Large intestine (tissue), 3 donors: Measurements from ENCODE around the gene DGKH. TPM values are rescaled to one million over a fixed set of nuclear protein-coding genes. Genes with fewer than 3 reads are reported as not detected.

ENCODE experiments used
- DNase-seq, 2 donors: peaks; one replicate each; pipeline versions ENCODE4 v3.0.0 to v3.0.0-alpha.2; 2013
- H3K27ac ChIP-seq: one replicate; pipeline ENCODE4 v1.5.1; 2013; ENCODE audit warnings: low read length
- H3K27me3 ChIP-seq: 2 replicates; pipeline ENCODE4 v1.6.1; 2013; ENCODE audit warnings: low read length; ENCODE audit not compliant: control insufficient read depth, insufficient read depth
- H3K36me3 ChIP-seq: 2 replicates; pipeline ENCODE4 v1.6.1; 2013; ENCODE audit warnings: low read length; ENCODE audit not compliant: control insufficient read depth, insufficient read depth
- H3K4me1 ChIP-seq: one replicate; pipeline ENCODE4 v1.6.1; 2013; ENCODE audit warnings: low read length; ENCODE audit not compliant: control insufficient read depth, insufficient read depth
- H3K4me3 ChIP-seq: one replicate; pipeline ENCODE4 v1.5.1; 2013; ENCODE audit warnings: low read length
- H3K9me3 ChIP-seq: one replicate; pipeline ENCODE4 v1.6.1; 2013; ENCODE audit warnings: mild to moderate bottlenecking, low read depth, low read length, moderate library complexity; ENCODE audit not compliant: control insufficient read depth
- WGBS: methylation state at CpG from one replicate; pipeline ENCODE4 v1.1.5; 2013; ENCODE audit warnings: low lambda C conversion rate; ENCODE audit not compliant: insufficient coverage; 5-methylcytosine and 5-hydroxymethylcytosine counted together
- polyA plus RNA-seq: library from polyadenylated mRNA; unstranded; fragments of 120-200 nt; gene quantifications from one replicate; pipeline ENCODE4 v1.2.1, GENCODE V29; 2013

The DGKH gene
- polyA plus RNA-seq, 1 donor = 6.9 TPM

DNA sequence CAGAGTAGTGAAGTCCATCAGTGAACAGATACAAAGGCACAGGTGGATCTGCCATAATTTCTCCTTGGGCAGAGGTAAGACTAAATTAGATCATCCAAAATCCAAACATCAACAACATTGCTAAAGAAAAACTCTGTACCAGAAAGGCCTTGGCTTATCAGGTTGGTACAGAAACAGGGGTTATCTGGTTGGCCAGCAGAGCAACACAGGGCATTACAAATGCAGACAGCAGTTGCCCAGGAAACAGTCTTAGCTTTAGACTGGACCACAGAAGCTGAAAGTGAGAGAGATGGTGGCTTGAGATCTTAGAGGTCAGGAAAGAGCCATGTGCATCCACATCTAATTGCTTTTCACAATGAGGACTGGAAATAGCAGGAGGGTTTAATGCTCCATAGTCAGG lies 26.6 kb upstream of the DGKH start:
- no peaks in the 10 kb centered on the region for H3K4me1 ChIP-seq
- H3K27me3 ChIP-seq = no peaks in the 10 kb centered on the region
- no peaks in the 10 kb centered on the region for H3K9me3 ChIP-seq
- no peak overlapping the region for H3K4me3 ChIP-seq
- no peak overlapping the region for H3K27ac ChIP-seq
- DNase-seq = no peak
- no peaks in the 10 kb centered on the region for H3K36me3 ChIP-seq

DNA sequence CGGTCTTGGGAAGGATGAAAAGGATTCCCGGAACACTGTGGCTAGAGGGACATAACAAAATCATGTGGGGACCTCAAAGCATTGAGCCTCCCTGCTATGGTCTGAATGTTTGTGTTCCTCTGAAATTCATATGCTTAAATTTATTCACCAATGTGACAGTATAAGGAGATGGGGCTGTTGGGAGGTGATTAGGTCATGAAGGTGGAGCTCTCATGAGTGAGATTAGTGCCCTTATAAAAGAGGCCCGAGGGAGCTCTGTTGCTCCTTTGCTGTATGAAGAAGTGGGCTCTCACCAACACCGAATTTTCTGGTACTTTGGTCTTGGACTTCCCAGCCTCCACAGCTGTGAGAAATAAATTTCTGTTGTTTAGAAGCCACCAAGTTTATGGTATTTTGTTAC lies 26.1 kb upstream of the DGKH start:
- H3K27ac ChIP-seq = no peak overlapping the region
- no peak overlapping the region for H3K4me3 ChIP-seq
- no peak for DNase-seq
- no peaks in the 10 kb centered on the region for H3K9me3 ChIP-seq
- no CpG with 5 or more reads among the region's 4 CpGs for WGBS
- no peaks in the 10 kb centered on the region for H3K36me3 ChIP-seq
- peaks cover 4% of the 10 kb centered on the region for H3K4me1 ChIP-seq
- no peaks in the 10 kb centered on the region for H3K27me3 ChIP-seq

DNA sequence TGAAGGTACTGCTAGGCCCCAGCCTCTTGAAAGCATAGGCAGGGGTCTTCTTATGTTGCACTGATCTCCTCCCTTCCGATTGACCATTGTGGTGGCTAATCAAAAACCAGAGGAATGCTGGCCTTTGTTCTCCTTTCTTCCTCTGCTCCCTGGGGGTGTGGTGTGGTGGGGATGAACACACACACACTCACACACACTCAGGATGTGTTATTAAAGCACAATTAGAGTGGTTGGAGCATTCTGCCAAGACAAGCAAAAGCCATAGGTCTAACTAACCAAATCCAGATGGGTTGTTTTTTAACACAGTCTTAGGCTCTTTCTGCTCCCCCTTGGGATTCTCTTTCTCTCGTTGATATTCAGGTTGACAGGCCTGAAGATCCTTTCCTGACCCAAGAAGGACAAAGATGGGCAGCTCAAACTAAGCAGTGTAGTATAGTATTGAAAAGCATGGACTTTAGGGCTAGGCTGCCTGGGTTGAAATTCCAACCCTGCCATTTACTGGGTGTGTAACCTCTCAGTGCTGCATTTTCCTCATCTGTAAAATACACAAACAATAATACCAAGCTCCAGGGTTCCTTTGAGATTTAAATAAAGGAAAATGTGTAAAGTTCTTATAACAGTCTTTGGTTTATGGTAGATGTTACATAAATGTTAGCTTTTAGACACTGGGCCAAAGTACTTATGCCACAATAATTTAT lies 25.5 kb upstream of the DGKH start:
- peaks cover 8% of the 10 kb centered on the region for H3K4me1 ChIP-seq
- 100% methylated on average over 1 of the region's 2 CpGs for WGBS
- H3K4me3 ChIP-seq = no peak overlapping the region
- DNase-seq = no peak
- no peaks in the 10 kb centered on the region for H3K27me3 ChIP-seq
- H3K9me3 ChIP-seq = no peaks in the 10 kb centered on the region
- no peak overlapping the region for H3K27ac ChIP-seq
- H3K36me3 ChIP-seq = no peaks in the 10 kb centered on the region

DNA sequence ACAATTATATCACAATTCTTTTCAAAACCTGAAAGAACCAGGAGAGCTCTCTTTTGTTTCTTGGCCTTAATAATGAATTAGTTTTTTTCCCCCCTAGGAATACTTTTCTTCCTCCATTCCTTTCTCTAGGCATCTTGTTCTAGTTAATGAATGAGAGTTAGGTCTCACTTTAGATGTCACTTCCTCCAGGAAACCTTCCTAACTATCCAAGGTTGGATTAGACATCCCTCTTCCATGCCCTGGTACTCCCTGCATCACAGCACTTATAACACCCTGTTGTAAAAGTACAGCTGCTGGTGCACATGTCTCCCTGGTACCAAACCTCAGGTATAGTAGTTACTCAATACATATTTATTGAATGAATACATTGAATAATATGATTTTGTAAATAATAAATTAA lies 21.2 kb upstream of the DGKH start:
- Histone ChIP-seq H3K4me1 (peaks cover 16% of the 10 kb centered on the region), H3K36me3 (no peaks in the 10 kb centered on the region), H3K27ac (peak overlapping the region; percentile 96), H3K27me3 (no peaks in the 10 kb centered on the region), H3K9me3 (no peaks in the 10 kb centered on the region), H3K4me3 (no peak overlapping the region)
- DNase-seq = peak in 1 of 2 donors; percentile 14

DNA sequence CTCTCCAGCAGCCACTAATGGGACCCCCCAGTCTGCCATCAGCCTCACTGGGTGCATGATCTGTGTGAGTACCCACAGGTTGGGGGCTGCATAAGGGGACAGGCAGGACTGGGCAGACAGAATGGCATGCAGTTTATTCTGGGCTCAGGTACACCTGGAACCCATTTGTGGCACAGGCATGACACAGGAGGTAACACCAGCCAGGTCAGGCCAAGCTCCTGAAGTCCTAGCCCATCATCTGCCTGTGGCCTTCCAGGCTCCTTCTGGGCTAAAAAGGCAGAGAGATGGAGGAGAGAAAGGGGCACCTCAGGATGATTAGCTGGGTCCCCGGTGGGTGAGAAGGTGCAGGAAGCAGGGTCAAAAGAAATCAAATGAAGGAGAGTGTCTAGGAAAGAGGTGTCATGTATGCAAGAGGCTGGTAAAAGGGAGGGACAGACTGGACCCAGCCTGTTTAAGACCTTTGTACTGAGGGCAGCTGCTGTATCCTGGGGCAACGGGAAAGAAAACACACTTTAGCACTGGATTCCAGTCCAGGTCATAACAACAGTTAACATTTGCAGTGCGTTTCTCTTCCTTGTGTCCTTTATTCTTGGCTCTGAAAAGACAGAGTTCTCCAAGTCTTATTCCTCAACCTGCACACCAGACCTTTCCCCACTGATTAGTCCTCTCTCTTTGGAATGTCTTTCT lies 20.2 kb upstream of the DGKH start:
- no CpG with 5 or more reads among the region's 3 CpGs for WGBS
- peak; percentile 89 to 96 for DNase-seq

DNA sequence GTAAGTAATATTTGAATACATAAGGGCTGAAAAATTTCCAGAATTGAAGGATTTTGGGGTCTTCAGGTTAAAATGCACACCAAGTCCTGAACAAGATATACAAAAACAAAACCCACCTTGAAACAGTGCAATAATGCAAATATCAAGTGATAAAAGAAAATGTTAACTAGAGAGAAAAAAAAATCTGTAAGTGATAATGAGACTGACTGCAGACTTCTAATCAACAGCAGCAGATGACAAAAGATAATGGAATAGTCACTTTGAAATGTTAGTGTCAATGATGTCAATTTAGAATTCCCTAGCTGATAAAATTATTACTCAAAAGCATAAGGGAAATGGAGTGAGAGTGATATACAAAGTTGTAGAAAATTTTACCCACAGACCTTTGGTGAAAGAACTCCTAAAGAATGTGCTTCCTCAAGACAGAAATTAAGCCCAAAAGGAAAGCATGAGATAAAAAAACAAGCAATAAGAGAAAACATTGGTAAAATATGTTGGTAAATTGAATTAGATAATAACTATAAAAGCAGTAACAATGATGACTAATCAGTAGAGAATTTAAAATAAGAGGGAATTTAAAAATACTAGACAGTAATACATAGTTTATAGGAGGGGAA lies 12.4 kb upstream of the DGKH start:
- no peaks in the 10 kb centered on the region for H3K9me3 ChIP-seq
- no peak overlapping the region for H3K4me3 ChIP-seq

More for the DNA sequence above, 20.2 kb upstream of the DGKH start:
- Histone ChIP-seq H3K27ac (peak overlapping the region; percentile 96), H3K36me3 (no peaks in the 10 kb centered on the region), H3K4me1 (peaks cover 16% of the 10 kb centered on the region), H3K9me3 (no peaks in the 10 kb centered on the region), H3K4me3 (no peak overlapping the region), H3K27me3 (no peaks in the 10 kb centered on the region)

DNA sequence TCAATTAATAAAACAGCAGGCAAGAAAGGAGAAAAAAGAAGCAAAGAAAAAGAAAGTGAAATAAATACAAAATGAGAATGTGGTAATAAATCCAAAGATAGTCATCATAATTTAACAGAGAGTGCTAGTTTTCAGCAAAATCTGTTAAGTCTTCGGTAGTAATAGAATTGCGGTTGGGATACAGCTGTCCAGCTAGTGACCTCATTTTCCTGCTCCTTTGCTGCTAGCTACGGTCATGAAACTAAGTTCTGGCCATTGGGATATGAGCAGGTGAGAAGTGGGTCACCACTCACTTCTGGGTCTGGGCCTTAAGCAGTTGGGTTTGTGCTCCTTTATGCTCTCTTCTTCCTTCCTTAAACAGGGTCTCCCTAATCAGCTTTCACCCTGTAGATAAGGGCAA lies 11.7 kb upstream of the DGKH start:
- no peak for DNase-seq
- Histone ChIP-seq H3K27ac (no peak overlapping the region), H3K4me3 (no peak overlapping the region), H3K27me3 (no peaks in the 10 kb centered on the region), H3K9me3 (no peaks in the 10 kb centered on the region), H3K36me3 (no peaks in the 10 kb centered on the region), H3K4me1 (peaks cover 2% of the 10 kb centered on the region)
- no CpG with 5 or more reads among the region's 3 CpGs for WGBS

More for the DNA sequence above, 12.4 kb upstream of the DGKH start:
- Histone ChIP-seq H3K27ac (no peak overlapping the region), H3K27me3 (no peaks in the 10 kb centered on the region), H3K4me1 (no peaks in the 10 kb centered on the region), H3K36me3 (no peaks in the 10 kb centered on the region)
- DNase-seq = no peak

DNA sequence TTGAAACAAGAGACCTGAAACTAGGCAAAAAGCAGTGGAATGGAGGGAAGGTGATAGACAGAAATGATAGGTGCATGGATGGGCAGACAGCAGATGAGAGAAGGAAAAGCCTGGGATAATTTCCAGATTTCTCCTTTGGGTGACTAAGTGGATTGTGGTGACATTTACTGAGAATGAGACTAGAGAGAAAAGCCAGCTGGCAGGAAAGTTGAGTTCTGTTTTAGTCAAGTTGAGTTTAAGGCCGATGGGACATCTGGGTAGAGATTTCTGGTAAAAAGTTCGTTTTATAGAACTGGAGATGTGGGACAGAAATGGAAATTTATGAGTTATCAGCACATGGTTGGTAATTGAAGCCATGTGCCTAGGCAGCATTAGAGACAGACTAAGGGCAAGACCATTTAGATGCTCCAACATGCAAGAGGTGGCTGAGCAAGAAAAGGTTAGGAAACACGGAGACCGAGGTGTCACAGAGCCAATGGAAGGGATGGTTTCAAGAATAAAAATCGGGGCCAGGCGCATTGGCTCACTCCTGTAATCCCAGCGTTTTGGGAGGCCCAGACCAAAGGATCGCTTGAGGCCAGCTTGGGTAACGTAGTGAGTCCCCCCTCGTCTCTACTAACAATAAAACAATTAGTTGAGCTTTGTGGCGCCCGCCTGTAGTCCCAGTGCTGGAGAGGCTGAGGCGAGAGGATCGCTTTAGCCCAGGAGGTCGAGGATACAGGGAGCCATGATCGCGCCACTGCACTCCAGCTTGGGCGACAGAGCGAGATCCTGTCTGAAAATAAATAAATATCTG lies 9.6 kb upstream of the DGKH start:
- Histone ChIP-seq H3K36me3 (no peaks in the 10 kb centered on the region), H3K9me3 (no peaks in the 10 kb centered on the region), H3K4me1 (peaks cover 6% of the 10 kb centered on the region), H3K4me3 (no peak overlapping the region), H3K27ac (no peak overlapping the region), H3K27me3 (no peaks in the 10 kb centered on the region)
- 92% methylated on average over 7 of the region's 19 CpGs for WGBS
- no peak for DNase-seq

DNA sequence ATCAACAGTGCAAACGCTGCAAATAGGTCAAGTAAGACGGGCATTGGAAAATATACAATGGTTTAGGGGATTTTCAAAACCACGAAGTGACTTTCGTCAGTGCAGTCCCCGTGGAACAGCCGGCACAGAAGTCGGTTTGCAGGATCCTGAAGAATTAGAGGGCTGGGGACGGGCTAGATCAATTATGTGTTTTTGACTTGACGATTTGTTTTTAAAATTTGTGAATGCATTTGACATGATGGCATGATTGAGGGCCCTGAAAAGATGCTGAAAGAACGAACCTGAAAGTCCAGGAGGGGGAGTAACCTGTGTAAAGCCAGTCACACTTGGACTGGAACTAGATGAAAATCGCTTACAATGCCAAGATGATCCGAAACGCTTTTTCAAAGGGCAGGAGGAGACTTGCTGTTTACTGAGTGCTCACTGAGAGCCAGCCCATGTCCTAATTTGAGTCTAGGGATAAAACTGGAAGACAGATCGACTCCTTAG lies 8.9 kb upstream of the DGKH start:
- Histone ChIP-seq H3K9me3 (no peaks in the 10 kb centered on the region), H3K36me3 (no peaks in the 10 kb centered on the region), H3K4me1 (peaks cover 6% of the 10 kb centered on the region), H3K27me3 (no peaks in the 10 kb centered on the region), H3K27ac (peak overlapping the region; percentile 88), H3K4me3 (peak overlapping the region; percentile 68)
- no peak for DNase-seq
- WGBS = 7% methylated on average over 3 of the region's 14 CpGs

DNA sequence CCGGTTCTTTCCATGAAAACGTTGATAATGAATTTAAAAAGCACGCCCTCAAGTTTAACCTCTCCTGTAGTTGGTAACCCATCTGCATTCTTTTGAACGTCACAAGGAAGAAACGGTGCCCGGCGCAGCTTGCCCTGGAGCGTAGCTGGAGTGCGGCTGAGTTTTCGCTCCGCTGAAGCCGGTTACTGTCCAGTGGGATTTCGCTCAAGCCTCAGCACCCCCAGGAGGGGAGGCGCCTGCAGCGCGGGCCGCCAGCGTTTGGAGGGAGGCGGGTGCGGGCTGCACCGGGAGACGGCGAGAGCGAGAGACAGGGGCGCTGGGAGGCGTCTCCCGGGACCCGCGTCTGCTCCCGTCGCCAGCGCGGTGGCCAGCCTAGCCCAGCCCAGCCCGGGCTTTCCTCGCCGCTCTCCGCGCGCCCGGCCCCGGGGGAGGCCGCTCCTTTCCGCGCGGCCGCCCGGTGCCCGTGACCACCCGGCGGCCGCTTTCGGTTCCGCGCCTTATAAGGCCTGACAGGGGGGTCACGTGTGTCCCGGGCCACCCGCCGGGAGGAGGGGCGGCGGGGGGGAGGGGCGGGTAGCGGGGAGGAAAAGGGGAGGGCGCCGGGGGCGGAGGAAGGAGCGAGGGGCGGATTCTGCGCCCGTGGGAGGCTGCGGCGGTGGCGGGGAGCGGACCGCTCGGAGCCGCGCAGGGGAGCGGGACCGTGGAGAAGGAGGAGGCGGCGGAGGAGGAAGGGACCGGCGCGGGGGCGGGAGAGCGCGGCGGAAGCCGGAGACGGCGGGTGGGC lies 8.3 kb upstream of the DGKH start:
- Histone ChIP-seq H3K36me3 (no peaks in the 10 kb centered on the region), H3K27ac (peak overlapping the region; percentile 88), H3K4me1 (peaks cover 6% of the 10 kb centered on the region), H3K27me3 (no peaks in the 10 kb centered on the region), H3K9me3 (no peaks in the 10 kb centered on the region), H3K4me3 (peak overlapping the region; percentile 68)
- peak; percentile 78 to 89 for DNase-seq
- 0% methylated on average over 1 of the region's 91 CpGs for WGBS
